Type B pancreatic cell (in vitro differentiated cells): ENCODE results near the gene RPL10A. TPM values are rescaled to one million over a fixed set of nuclear protein-coding genes. Genes with fewer than 3 reads are reported as not detected.

Source experiments
- DNase-seq: peaks from one replicate; pipeline ENCODE4 v3.0.0; 2021; ENCODE audit warnings: mixed read lengths; ENCODE audit not compliant: unreplicated experiment; ENCODE audit errors: extremely low spot score
- H3K27ac Mint-ChIP-seq: 2 replicates; pipeline ENCODE4 v1.8.0; 2021; ENCODE audit warnings: mild to moderate bottlenecking, mixed read lengths
- H3K27me3 Mint-ChIP-seq: 2 replicates; pipeline ENCODE4 v1.8.0; 2021; ENCODE audit warnings: mixed read lengths
- H3K36me3 Mint-ChIP-seq: 2 replicates; pipeline ENCODE4 v1.8.0; 2021; ENCODE audit warnings: mixed read lengths
- H3K4me1 Mint-ChIP-seq: one replicate; pipeline ENCODE4 v1.8.0; 2021; ENCODE audit warnings: mixed read lengths; ENCODE audit not compliant: unreplicated experiment
- H3K4me3 Mint-ChIP-seq: 2 replicates; pipeline ENCODE4 v1.8.0; 2021; ENCODE audit warnings: mild to moderate bottlenecking, mixed read lengths
- H3K9me3 Mint-ChIP-seq: 2 replicates; pipeline ENCODE4 v1.8.0; 2021; ENCODE audit warnings: mixed read lengths
- total RNA-seq: library from RNA; stranded (reverse); gene quantifications from 2 replicates; pipeline ENCODE4 v1.2.1, GENCODE V29; 2021; ENCODE audit warnings: low replicate concordance
- TF ChIP-seq, protein P1 (sequence below): fragments of 200-600 bp; sonication (generic); conservative IDR thresholded peaks from 2 replicates; pipeline ENCODE4 v1.5.0; 2021; ENCODE audit warnings: antibody characterized with exemption, mild to moderate bottlenecking

The RPL10A gene
- total RNA-seq, 1 donor from 2014 or later, result 1,808 TPM

DNA sequence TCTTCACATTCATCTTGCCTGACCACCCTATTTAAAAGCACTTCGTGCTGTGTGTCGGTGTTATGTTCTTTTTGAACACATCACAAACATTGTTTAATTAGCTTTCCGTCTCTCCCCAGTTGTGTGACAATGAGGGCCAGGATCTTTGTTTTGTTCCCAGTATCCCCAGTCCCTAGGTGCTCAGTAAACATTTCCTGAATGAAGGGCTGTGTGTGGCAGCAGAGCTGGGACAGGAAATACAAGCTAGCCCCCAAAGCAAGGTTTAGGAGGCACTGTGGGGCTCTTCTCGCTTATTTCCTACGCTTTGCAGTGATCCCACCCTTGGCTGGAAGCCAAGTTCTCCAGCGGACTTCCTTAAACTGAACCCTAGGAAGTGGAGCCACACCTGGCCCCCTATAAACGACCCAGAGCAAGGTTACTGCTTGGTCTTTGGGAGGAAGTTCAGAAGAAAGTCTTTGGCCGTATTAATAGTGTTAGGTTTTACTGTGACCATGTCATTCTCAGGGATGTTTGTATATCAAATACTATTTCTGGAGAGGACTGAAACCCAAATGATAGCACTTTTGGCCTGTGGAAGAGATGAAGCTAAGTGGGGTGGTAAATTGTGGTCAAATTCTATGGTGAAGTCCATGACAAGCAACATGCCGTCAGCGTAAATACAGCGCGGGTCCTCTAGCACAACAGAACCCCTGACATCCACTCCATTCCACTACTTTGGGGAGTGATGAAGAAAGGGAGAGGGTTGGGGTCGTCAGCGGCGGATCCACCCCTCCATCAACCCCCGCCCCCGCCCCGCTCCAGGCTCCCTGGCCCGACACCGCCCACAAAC lies 16.6 kb upstream of the RPL10A start:
- TF ChIP-seq, protein P1, sequence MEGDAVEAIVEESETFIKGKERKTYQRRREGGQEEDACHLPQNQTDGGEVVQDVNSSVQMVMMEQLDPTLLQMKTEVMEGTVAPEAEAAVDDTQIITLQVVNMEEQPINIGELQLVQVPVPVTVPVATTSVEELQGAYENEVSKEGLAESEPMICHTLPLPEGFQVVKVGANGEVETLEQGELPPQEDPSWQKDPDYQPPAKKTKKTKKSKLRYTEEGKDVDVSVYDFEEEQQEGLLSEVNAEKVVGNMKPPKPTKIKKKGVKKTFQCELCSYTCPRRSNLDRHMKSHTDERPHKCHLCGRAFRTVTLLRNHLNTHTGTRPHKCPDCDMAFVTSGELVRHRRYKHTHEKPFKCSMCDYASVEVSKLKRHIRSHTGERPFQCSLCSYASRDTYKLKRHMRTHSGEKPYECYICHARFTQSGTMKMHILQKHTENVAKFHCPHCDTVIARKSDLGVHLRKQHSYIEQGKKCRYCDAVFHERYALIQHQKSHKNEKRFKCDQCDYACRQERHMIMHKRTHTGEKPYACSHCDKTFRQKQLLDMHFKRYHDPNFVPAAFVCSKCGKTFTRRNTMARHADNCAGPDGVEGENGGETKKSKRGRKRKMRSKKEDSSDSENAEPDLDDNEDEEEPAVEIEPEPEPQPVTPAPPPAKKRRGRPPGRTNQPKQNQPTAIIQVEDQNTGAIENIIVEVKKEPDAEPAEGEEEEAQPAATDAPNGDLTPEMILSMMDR, result no peak
- H3K27me3 Mint-ChIP-seq, result no peaks in the 10 kb centered on the region
- H3K27ac Mint-ChIP-seq, result peak overlapping the region; percentile 1
- DNase-seq, result no peak
- H3K4me1 Mint-ChIP-seq, result peaks cover 30% of the 10 kb centered on the region
- no peaks in the 10 kb centered on the region for H3K9me3 Mint-ChIP-seq
- peak overlapping the region; percentile 81 for H3K4me3 Mint-ChIP-seq
- H3K36me3 Mint-ChIP-seq, result peaks cover 5% of the 10 kb centered on the region

DNA sequence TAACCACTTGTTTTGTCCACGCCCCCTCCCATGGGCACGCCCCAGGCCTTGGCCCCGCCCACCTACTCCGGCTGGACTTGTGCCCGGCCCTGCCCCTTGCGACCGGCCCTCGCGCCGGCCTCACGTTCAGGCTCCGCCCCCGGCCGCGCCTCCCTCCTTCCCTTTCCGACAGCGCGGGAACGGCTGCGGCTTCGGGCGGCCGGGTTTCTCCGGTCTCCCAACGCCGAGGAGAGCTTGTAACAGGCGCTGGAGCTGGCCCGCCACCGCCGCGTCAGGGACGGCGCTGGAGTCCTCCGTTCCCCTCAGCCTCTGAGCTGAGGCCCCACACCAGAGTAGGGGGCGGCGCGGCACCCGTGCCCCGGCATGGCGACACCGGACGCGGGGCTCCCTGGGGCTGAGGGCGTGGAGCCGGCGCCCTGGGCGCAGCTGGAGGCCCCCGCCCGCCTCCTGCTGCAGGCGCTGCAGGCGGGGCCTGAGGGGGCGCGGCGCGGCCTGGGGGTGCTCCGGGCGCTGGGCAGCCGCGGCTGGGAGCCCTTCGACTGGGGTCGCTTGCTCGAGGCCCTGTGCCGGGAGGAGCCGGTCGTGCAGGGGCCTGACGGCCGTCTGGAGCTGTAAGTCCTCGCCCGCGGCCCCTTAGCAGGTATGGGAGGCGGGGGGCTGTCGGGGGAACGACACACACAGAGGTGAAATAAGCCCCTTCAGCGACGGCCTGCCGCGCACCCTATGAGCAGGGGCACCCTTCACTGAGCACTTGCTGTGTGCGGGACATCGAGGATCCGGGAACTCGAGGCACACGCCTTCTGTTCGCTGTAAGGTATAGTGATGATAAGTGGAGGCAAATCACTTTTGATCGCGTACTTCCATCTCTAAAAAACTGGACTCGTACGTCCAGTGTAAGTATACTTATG lies 15.8 kb upstream of the RPL10A start, which contains the start of gene FANCE:
Gene FANCE (plus strand): TSS at position 156 of the 908 bp plus-strand sequence. CDS start 208 bp downstream, at position 364.
- Mint-ChIP-seq H3K27ac (peak within 1 kb of the TSS; percentile 80), H3K36me3 (peaks cover 5% of the 10 kb centered on the region), H3K9me3 (no peaks in the 10 kb centered on the region), H3K4me3 (peak within 1 kb of the TSS; percentile 91), H3K4me1 (peaks cover 30% of the 10 kb centered on the region), H3K27me3 (no peaks in the 10 kb centered on the region)
- TF ChIP-seq, protein P1, result no peak
- DNase-seq, result peak; percentile 98

DNA sequence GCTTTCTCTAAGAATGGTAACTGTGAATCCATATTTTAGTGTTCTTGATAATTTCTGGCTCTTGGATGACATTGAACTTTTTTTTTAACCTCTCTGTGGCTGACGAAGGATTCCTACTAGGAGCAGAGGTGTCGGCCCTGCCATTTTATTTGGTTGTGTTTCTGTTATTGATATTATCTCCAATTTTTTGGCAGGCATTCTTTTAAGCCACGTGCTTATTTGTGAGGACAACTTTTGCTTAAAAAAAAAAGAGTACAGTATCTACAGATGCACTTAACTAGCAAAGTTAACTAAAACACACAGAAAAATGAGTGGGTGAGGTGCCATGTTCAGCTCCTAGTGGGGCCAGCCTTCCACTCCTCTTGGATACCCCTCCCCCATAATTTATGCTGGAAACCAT lies 15.0 kb upstream of the RPL10A start:
- TF ChIP-seq, protein P1, result no peak
- Mint-ChIP-seq H3K9me3 (no peaks in the 10 kb centered on the region), H3K4me3 (peak overlapping the region; percentile 91), H3K36me3 (peaks cover 5% of the 10 kb centered on the region), H3K4me1 (peaks cover 34% of the 10 kb centered on the region), H3K27me3 (no peaks in the 10 kb centered on the region), H3K27ac (peak overlapping the region; percentile 80)
- no peak for DNase-seq

DNA sequence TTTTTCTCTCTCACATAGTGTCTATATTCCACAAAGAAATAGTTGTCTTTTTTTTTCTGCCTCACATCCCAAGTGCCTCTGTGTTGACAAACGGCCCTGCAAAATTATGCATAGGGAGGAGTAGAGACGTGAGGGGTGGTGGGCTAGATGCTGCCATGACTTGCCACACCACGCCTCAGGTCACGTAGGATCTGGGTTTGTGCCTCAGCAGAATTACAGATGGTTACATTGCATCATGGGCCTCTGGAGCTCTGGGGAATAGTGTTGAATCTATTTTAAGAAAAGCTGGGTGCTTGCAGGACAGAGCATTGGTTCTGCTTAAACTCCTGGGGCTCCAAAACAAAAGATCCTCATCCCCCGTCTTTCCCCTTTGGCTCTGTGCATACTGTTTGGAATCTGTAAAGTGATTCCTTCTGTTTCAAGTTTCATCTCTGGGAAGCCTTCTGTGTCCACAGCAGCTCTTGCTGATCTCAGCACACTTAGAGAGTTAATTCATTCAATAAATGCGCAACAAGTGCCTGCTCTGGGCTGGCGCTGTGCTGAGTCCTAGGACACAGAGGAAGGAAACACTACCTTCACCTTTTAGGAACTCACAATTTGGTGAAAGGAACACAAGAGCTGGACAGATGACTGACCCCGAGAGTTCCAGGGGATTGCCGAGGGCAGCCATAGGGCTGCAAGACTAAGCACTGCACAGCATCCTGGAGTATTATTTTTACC lies 13.7 kb upstream of the RPL10A start:
- DNase-seq, result no peak
- H3K27ac Mint-ChIP-seq, result peak overlapping the region; percentile 73
- peak overlapping the region; percentile 91 for H3K4me3 Mint-ChIP-seq
- no peaks in the 10 kb centered on the region for H3K9me3 Mint-ChIP-seq
- peaks cover 8% of the 10 kb centered on the region for H3K36me3 Mint-ChIP-seq
- TF ChIP-seq, protein P1, result no peak
- peaks cover 34% of the 10 kb centered on the region for H3K4me1 Mint-ChIP-seq
- no peaks in the 10 kb centered on the region for H3K27me3 Mint-ChIP-seq

DNA sequence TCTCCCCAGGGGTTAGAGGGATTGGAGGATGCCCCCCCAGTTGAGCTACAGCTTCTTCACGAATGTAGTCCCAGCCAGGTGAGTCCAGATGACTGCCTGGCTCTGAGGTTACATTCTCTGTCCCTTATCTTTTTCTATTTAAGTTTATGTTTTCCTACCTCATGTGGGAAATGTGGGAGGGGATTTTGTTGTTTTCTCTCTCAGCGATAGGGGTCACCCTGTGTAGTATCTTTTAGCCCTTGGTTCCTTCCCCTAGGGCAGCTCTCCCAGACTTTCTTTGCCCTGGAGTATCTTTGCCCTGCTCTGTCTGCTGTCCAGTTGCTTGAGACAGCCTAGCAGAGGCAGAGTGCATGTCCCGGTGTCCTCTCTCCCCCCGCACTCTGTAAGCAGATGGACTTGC lies 10.3 kb upstream of the RPL10A start:
- Mint-ChIP-seq H3K9me3 (no peaks in the 10 kb centered on the region), H3K27ac (no peak overlapping the region), H3K4me3 (no peak overlapping the region), H3K36me3 (peaks cover 18% of the 10 kb centered on the region), H3K27me3 (no peaks in the 10 kb centered on the region), H3K4me1 (peaks cover 22% of the 10 kb centered on the region)
- TF ChIP-seq, protein P1, result no peak
- DNase-seq, result no peak
